H1 (cell line): ENCODE data around the gene DPP8. TPM values are rescaled to one million over a fixed set of nuclear protein-coding genes. Genes with fewer than 3 reads are reported as not detected.

Experiments used
- CTCF ChIA-PET: fragments of 300-600 bp; sonication (Branson Sonifier 250); formaldehyde crosslinking; loops from one replicate; lab custom pipeline; 2021; ENCODE audit not compliant: partially characterized antibody; lab: Charles Lee
- POLR2A ChIA-PET: fragments of 300-600 bp; sonication (Branson Sonifier 250); formaldehyde crosslinking; loops from one replicate; lab custom pipeline; 2021; ENCODE audit warnings: inconsistent platforms; ENCODE audit not compliant: partially characterized antibody; lab: Charles Lee
- DNase-seq, 2 experiments: peaks; one replicate each; pipeline versions ENCODE4 v3.0.0 to v3.0.0-alpha.2; 2010 to 2022; ENCODE audit warnings: low spot score in 2 of 2, low read depth in 1 of 2, mixed read lengths in 1 of 2
- FAIRE-seq: peaks from 2 replicates; lab custom pipeline; 2011; peaks lifted over from hg19 to GRCh38; lab: Jason Lieb, UNC
- H2AFZ ChIP-seq: 2 replicates; pipeline ENCODE4 v1.8.1; 2012; ENCODE audit warnings: low read length, inconsistent platforms
- H2AK5ac ChIP-seq: 2 replicates; pipeline ENCODE4 v1.6.1; 2013; ENCODE audit warnings: low read depth, low read length
- H2BK120ac ChIP-seq: replicated peaks from 2 replicates; pipeline ENCODE3; 2013; ENCODE audit warnings: low read depth, low read length, inconsistent platforms
- H2BK12ac ChIP-seq: 2 replicates; pipeline ENCODE4 v1.6.1; 2013; ENCODE audit warnings: low read depth, low read length
- H2BK15ac ChIP-seq: 2 replicates; pipeline ENCODE4 v1.6.1; 2013; ENCODE audit warnings: low read length
- H2BK20ac ChIP-seq: 2 replicates; pipeline ENCODE4 v1.6.1; 2013; ENCODE audit warnings: low read length
- H2BK5ac ChIP-seq: 2 replicates; pipeline ENCODE4 v1.6.1; 2013; ENCODE audit warnings: low read depth, low read length
- H3K14ac ChIP-seq: 2 replicates; pipeline ENCODE4 v1.6.1; 2013; ENCODE audit warnings: inconsistent platforms; ENCODE audit not compliant: insufficient read length
- H3K18ac ChIP-seq: 2 replicates; pipeline ENCODE4 v1.6.1; 2013; ENCODE audit warnings: low read length; ENCODE audit errors: extremely low read depth
- H3K23ac ChIP-seq: 2 replicates; pipeline ENCODE4 v1.6.1; 2013; ENCODE audit warnings: inconsistent platforms; ENCODE audit not compliant: insufficient read length
- H3K23me2 ChIP-seq: 2 replicates; pipeline ENCODE4 v1.6.1; 2013; ENCODE audit warnings: low read depth, low read length
- H3K27ac ChIP-seq: 2 replicates; pipeline ENCODE4 v1.6.1; 2011; ENCODE audit warnings: low read depth, low read length, inconsistent platforms
- H3K27me3 ChIP-seq, 4 experiments: replicated peaks in 1 of 4; 1 replicate in 1 of 4; 2 replicates in 3 of 4; pipeline versions ENCODE4 v1.6.1 to v1.8.1; 2011 to 2013; ENCODE audit warnings: low read length in 3 of 4, mild to moderate bottlenecking in 3 of 4, inconsistent platforms in 2 of 4, mixed read lengths in 2 of 4, moderate library complexity in 1 of 4; ENCODE audit not compliant: control insufficient read depth in 3 of 4, insufficient read depth in 3 of 4; ENCODE audit errors: extremely low read depth in 1 of 4
- H3K36me3 ChIP-seq, 4 experiments: 2 replicates each; pipeline versions ENCODE4 v1.6.1 to v1.8.1; 2011 to 2013; ENCODE audit warnings: mild to moderate bottlenecking in 4 of 4, low read length in 3 of 4, moderate library complexity in 2 of 4, control low read depth in 1 of 4, inconsistent platforms in 1 of 4; ENCODE audit not compliant: insufficient read depth in 4 of 4, control insufficient read depth in 2 of 4
- H3K4ac ChIP-seq: replicated peaks from 2 replicates; pipeline ENCODE3; 2013; ENCODE audit warnings: low read length, low read depth, mixed read lengths, inconsistent platforms; ENCODE audit not compliant: insufficient read length
- H3K4me1 ChIP-seq, 4 experiments: replicated peaks in 1 of 4; 1 replicate in 1 of 4; 2 replicates in 3 of 4; pipeline versions ENCODE4 v1.6.1 to v1.8.1; 2011 to 2013; ENCODE audit warnings: low read length in 3 of 4, inconsistent platforms in 2 of 4, mixed read lengths in 1 of 4; ENCODE audit not compliant: insufficient read depth in 4 of 4, control insufficient read depth in 3 of 4
- H3K4me2 ChIP-seq, 2 experiments: 2 replicates each; pipeline versions ENCODE4 v1.6.1 to v1.8.1; 2011 to 2013; ENCODE audit warnings: low read depth in 2 of 2, low read length in 2 of 2, control low read depth in 1 of 2, inconsistent platforms in 1 of 2, mild to moderate bottlenecking in 1 of 2; ENCODE audit not compliant: insufficient read depth in 1 of 2
- H3K4me3 ChIP-seq, 4 experiments: fragments of 200-600, 300-600 bp in 1 of 4; sonication (generic), shearing (Covaris generic), sonication (Bioruptor Twin) in 1 of 4; 2 replicates each; pipeline versions ENCODE4 v1.5.1 to v1.8.1; 2011 to 2016; ENCODE audit warnings: low read length in 4 of 4, low read depth in 3 of 4, control low read depth in 2 of 4, inconsistent platforms in 2 of 4, mild to moderate bottlenecking in 2 of 4, mixed read lengths in 1 of 4, moderate library complexity in 1 of 4; ENCODE audit not compliant: insufficient read depth in 2 of 4; ENCODE audit errors: extremely low read depth in 1 of 4
- H3K56ac ChIP-seq: replicated peaks from 2 replicates; pipeline ENCODE3; 2013; ENCODE audit warnings: low read depth, mild to moderate bottlenecking, mixed read lengths, low read length, inconsistent platforms; ENCODE audit not compliant: insufficient read length
- H3K79me1 ChIP-seq: 2 replicates; pipeline ENCODE4 v1.6.1; 2013; ENCODE audit warnings: low read depth, low read length, control low read depth
- H3K79me2 ChIP-seq, 2 experiments: 2 replicates each; pipeline versions ENCODE4 v1.6.1 to v1.8.1; 2012 to 2013; ENCODE audit warnings: low read length in 2 of 2, mild to moderate bottlenecking in 2 of 2, inconsistent platforms in 1 of 2; ENCODE audit not compliant: insufficient read depth in 2 of 2, control insufficient read depth in 1 of 2
- H3K9ac ChIP-seq, 4 experiments: replicated peaks in 1 of 4; 1 replicate in 1 of 4; 2 replicates in 3 of 4; pipeline versions ENCODE4 v1.6.1 to v1.8.1; 2011 to 2013; ENCODE audit warnings: low read depth in 3 of 4, low read length in 3 of 4, control low read depth in 2 of 4, mild to moderate bottlenecking in 2 of 4, moderate library complexity in 2 of 4, inconsistent platforms in 1 of 4; ENCODE audit errors: extremely low read depth in 1 of 4
- H3K9me3 ChIP-seq, 2 experiments: 2 replicates each; pipeline versions ENCODE4 v1.6.1 to v1.8.1; 2012 to 2013; ENCODE audit warnings: mild to moderate bottlenecking in 2 of 2, moderate library complexity in 2 of 2, control low read depth in 1 of 2, inconsistent platforms in 1 of 2, low read depth in 1 of 2, low read length in 1 of 2, mixed read lengths in 1 of 2; ENCODE audit not compliant: insufficient read depth in 2 of 2
- H4K20me1 ChIP-seq, 2 experiments: replicated peaks in 1 of 2; 2 replicates each; pipeline versions ENCODE3 to v1.8.1; 2011 to 2013; ENCODE audit warnings: inconsistent platforms in 2 of 2, low read length in 2 of 2, mild to moderate bottlenecking in 1 of 2; ENCODE audit not compliant: insufficient read depth in 2 of 2, control insufficient read depth in 1 of 2
- H4K5ac ChIP-seq: 2 replicates; pipeline ENCODE4 v1.6.1; 2013; ENCODE audit warnings: low read length, low read depth, mixed read lengths, inconsistent platforms; ENCODE audit not compliant: insufficient read length
- H4K8ac ChIP-seq: 2 replicates; pipeline ENCODE4 v1.8.0; 2013; ENCODE audit warnings: mild to moderate bottlenecking, moderate library complexity, low read length, inconsistent platforms; ENCODE audit not compliant: insufficient read depth; ENCODE audit errors: extremely low read depth
- H4K91ac ChIP-seq: replicated peaks from 2 replicates; pipeline ENCODE3; 2013; ENCODE audit warnings: low read length, mixed read lengths, inconsistent platforms; ENCODE audit not compliant: insufficient read length
- BRCA1 ChIP-seq: IDR thresholded peaks from 2 replicates; pipeline ENCODE4 v1.6.1; 2012; ENCODE audit warnings: low read depth, low read length, improper control_type of control experiment
- NANOG ChIP-seq: IDR thresholded peaks from 2 replicates; pipeline ENCODE4 v1.6.1; 2011; ENCODE audit warnings: low read length, low read depth, mild to moderate bottlenecking, inconsistent platforms; ENCODE audit not compliant: insufficient read depth, poor library complexity, severe bottlenecking
- NRF1 ChIP-seq: IDR thresholded peaks from 2 replicates; pipeline ENCODE4 v1.6.1; 2011; ENCODE audit warnings: mild to moderate bottlenecking, low read depth, low read length, improper control_type of control experiment
- TAF7 ChIP-seq: optimal IDR thresholded peaks from 2 replicates; pipeline ENCODE3; 2011; ENCODE audit warnings: low read depth, mild to moderate bottlenecking, inconsistent platforms, low read length, moderate library complexity, borderline replicate concordance
- WGBS, 2 experiments: shearing (Covaris generic) in 1 of 2; methylation state at CpG; one replicate each; pipeline versions ENCODE4 v1.1.6 to v1.1.7; 2013 to 2015; ENCODE audit warnings: low lambda C conversion rate in 2 of 2, mixed read lengths in 2 of 2, inconsistent platforms in 1 of 2, low coverage in 1 of 2, missing lambda C conversion rate in 1 of 2; ENCODE audit not compliant: insufficient replicate concordance in 2 of 2, insufficient coverage in 1 of 2, insufficient read length in 1 of 2; ENCODE audit errors: extremely low coverage in 1 of 2, missing lambda C conversion rate in 1 of 2; 5-methylcytosine and 5-hydroxymethylcytosine counted together
- polyA plus RNA-seq, 7 experiments: library from polyadenylated mRNA; depleted of rRNA in 3 of 7; stranded (reverse) in 5 of 7; unstranded in 2 of 7; fragments of >200 nt in 5 of 7; fragments of 200-250 nt in 2 of 7; gene quantifications; 1 replicate in 5 of 7; 2 replicates in 1 of 7; 4 replicates in 1 of 7; pipeline versions ENCODE4 v1.2.1 to v1.2.3, GENCODE V29; 2011 to 2013; ENCODE audit warnings: missing spikeins in 2 of 7, mixed read lengths in 2 of 7
- total RNA-seq: library from RNA; stranded (reverse); fragmentation: NEBNext Ultra II Directional; extraction: Animal tissue kit (Norgen Biotek cat#: 25700); gene quantifications from 2 replicates; pipeline ENCODE4 v1.2.1, GENCODE V29; 2021

The DPP8 gene
- total and polyA plus RNA-seq, 2 of the 8 experiments (the other 6 are each of a cell fraction or from before 2014, with no cell fraction given) = 9.9 to 26.0 TPM

DNA sequence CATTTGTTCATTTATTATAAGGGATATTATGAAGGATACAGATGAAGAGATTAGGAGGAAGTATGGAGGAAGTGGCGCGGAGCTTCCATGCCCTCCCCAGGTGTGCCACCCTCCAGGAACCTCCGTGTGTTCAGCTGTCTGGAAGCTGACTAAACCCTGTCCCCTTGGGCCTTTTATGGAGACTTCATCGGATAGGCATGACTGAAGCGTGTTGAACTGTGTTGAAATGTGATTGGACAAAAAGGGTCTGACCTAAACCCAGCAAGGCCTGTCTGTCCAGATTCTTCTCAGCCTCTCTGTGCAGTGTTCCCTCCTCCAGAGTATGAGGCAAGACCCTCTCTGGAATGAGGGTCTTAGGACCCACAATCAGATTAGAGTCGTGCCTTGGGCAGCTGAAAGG, 44.4 kb upstream of the DPP8 start:
- no peaks in the 10 kb centered on the region for H3K23me2 ChIP-seq
- H3K4me3 ChIP-seq = no peak overlapping the region
- H3K27me3 ChIP-seq = no peaks in the 10 kb centered on the region
- H2AK5ac ChIP-seq = no peak overlapping the region
- ChIA-PET POLR2A (interaction anchor here (0.6 to 1.9 kb wide), 2 partner anchors 17 to 245 kb away, joined by 3 to 4 read pairs; no protein-coding TSS in a partner anchor), CTCF (no interaction called here)
- H3K4me2 ChIP-seq = no peak overlapping the region
- no peak overlapping the region for H3K27ac ChIP-seq
- no peak overlapping the region for H2BK12ac ChIP-seq
- no peak overlapping the region for H3K14ac ChIP-seq
- 97 to 100% methylated on average over 1 to 6 of the region's 6 CpGs for WGBS, 2 experiments
- H4K8ac ChIP-seq = no peak overlapping the region
- H4K5ac ChIP-seq = no peak overlapping the region
- peaks cover 22 to 78% (median 52%) of the 10 kb centered on the region in 4 experiments for H3K36me3 ChIP-seq
- no peaks in the 10 kb centered on the region for H3K4me1 ChIP-seq
- H2BK5ac ChIP-seq = no peak overlapping the region
- peaks cover 4 to 5% of the 10 kb centered on the region in 2 experiments; a peak in 2 of 4 replicates for H3K9me3 ChIP-seq
- H3K9ac ChIP-seq = no peak overlapping the region
- H2BK120ac ChIP-seq = no peak overlapping the region
- H3K79me1 ChIP-seq = peaks cover 3% of the 10 kb centered on the region; the same call in 1 of the 2 replicates
- DNase-seq = no peak
- no peak overlapping the region for H4K91ac ChIP-seq
- no peak overlapping the region for H2BK20ac ChIP-seq
- no peak overlapping the region for H3K56ac ChIP-seq
- no peak overlapping the region for H3K4ac ChIP-seq
- no peak overlapping the region for H2AFZ ChIP-seq
- H3K18ac ChIP-seq = no peak overlapping the region
- no peak overlapping the region for H3K23ac ChIP-seq
- no peak overlapping the region for H2BK15ac ChIP-seq
- no peak for FAIRE-seq
- no peaks in the 10 kb centered on the region; a peak in 1 of 4 replicates for H3K79me2 ChIP-seq
- peaks cover 0 to 2% of the 10 kb centered on the region in 2 experiments for H4K20me1 ChIP-seq
- TF ChIP-seq NRF1 (no peak), TAF7 (no peak), NANOG (no peak), BRCA1 (no peak)
